GM13976 (cell line): ENCODE results near the gene KCNA1.

Experiments
- DNase-seq: peaks from one replicate; pipeline ENCODE4 v3.0.0; 2012; ENCODE audit warnings: low spot score
- CTCF ChIP-seq: IDR thresholded peaks from 2 replicates; pipeline ENCODE4 v1.5.1; 2012; ENCODE audit warnings: borderline replicate concordance, mild to moderate bottlenecking; ENCODE audit not compliant: insufficient read depth; ENCODE audit errors: extremely low read depth, missing control alignments, control extremely low read depth
- in situ Hi-C: fragments of 300-500 bp; cut with MboI; formaldehyde crosslinking; loops from one replicate; pipeline ENCODE4 v1.12.0; 2022; ENCODE audit warnings: low sequenced_read_pairs, mixed read lengths, inconsistent platforms; ENCODE audit not compliant: unreplicated experiment

KCNA1 gene

GRCh38 chr12:4957761-4958160 lies 48.1 kb downstream of the KCNA1 start:
- no peak for DNase-seq
- in situ Hi-C loops: no loop called here
- TF ChIP-seq CTCF: no peak

GRCh38 chr12:4958697-4959375 lies 49.1 kb downstream of the KCNA1 start:
- in situ Hi-C loops: no loop called here
- no peak for TF ChIP-seq CTCF
- no peak for DNase-seq

- TF ChIP-seq CTCF: no peak
- in situ Hi-C loops: no loop called here
- no peak for DNase-seq
Observed at GRCh38 chr12:4959381-4959780, 49.7 kb downstream of the KCNA1 start.

- TF ChIP-seq CTCF: no peak
- no peak for DNase-seq
- in situ Hi-C loops: no loop called here
Observed at GRCh38 chr12:4960030-4960429, 50.3 kb downstream of the KCNA1 start.

- in situ Hi-C loops: no loop called here
- no peak for DNase-seq
- no peak for TF ChIP-seq CTCF
Observed at GRCh38 chr12:4960547-4960946, 50.8 kb downstream of the KCNA1 start.

GRCh38 chr12:4961311-4961710 lies 51.6 kb downstream of the KCNA1 start:
- in situ Hi-C loops: no loop called here
- DNase-seq: no peak
- TF ChIP-seq CTCF: no peak
